GM19395 (cell line): ENCODE data around the gene CHIA.

ENCODE experiments used
- ATAC-seq: cut with Tn5 transposase; IDR thresholded peaks from one replicate; pipeline ENCODE4 v1.9.1; 2021; ENCODE audit warnings: mild to moderate bottlenecking, moderate library complexity; ENCODE audit not compliant: unreplicated experiment

Gene CHIA

DNA sequence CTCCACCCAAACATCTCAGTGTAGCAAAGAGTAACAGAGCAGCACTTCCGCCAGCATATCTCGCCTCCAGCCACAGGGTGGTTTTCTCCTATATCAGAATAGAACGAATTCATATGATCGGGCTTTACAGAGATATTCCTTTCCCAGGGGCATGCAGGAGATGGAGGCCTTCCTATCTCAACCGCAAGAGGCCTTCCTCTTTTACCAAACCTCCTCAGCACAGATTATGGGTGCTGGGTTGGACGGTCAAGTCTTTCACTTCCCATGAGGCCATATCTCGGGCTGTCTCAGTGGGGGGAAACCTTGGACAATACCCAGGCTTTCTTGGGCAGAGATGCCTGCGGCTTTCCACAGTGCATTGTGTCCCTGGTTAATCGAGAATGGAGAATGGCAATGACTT is 71.1 kb downstream of the CHIA start:
- no peak for ATAC-seq

DNA sequence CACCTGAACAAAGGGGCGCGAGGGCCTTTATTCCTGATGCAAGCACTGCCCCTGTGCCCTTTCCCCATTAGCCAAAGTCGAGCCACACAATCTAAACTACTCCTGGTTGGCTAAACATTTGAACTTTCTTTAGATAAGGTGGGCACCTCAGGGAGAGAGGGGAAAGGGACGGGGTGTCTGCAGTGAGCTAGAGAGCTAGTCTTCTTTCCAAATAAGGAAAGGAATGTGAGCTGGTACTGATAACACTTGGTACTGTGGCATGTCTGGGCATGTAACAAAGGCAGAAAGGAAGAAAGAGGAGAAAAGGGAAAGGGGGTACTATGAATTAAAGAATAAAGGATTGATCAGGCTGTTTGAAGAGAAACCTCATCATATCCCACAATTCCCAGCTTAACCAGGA is 74.0 kb downstream of the CHIA start:
- no peak for ATAC-seq

DNA sequence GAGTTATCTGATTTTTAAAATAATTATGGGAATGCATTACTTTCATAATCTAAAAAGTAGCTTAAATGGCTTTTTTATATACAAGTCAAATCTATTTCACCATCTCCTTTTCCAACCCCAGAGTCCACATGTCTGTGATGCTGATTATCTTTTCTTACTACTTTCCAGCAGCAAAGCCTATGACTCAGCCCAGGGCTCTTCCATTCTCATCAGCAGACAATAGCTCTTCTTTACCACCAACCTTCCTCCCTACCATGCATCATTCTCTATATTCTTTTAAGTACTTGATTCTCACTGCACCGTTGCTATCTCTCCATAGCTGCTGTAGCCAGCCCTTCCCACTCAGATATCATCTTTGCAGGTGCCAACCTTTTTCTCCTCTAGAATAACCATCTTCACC is 75.6 kb downstream of the CHIA start:
- no peak for ATAC-seq

DNA sequence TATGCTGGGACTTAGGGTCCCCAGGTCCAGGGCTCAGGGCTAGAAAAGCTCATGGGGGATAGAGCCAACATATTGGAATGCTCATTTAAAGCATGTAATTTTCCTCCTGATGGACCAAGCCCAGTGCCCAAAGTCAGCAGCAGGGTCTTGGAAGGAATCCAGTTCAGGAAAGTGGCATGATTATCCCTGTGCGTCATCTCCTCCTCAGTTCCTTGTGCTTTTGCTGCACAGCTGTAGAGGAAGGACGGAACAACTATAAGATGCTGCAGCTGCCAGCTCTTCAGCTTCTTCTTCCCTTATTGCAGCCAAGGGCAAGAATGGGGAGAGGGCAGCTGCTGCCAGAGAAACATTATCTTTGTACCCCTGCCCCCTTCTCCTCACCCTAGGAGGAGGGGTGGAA is 78.5 kb downstream of the CHIA start:
- ATAC-seq: no peak

DNA sequence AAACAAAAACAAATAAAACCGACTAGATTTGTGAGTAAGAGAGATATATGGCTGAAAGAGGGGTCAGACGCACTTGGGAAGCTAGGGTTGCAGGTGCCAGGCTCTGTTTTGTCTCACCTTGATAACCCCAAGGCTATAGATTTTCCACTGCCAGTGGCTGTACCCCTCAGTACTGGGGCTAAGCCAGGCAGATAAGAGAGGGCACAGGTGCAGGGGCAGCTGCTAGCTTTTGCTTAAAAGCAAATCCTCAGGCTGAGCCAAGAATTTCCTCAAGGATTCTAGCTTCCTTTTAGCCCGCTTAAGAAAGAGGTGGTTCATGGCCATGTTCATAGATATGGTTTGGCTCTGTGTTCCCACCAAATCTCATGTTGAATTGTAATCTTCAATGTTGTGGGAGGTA is 79.0 kb downstream of the CHIA start:
- no peak for ATAC-seq
